HL-60 (cell line): Measurements from ENCODE around the gene CNN1.

Experiments
- CTCF ChIP-seq: IDR thresholded peaks from one replicate; pipeline ENCODE4 v1.5.1; 2011; ENCODE audit warnings: low read length, control low read depth, inconsistent platforms; ENCODE audit not compliant: insufficient read depth
- REST ChIP-seq: IDR thresholded peaks from 2 replicates; pipeline ENCODE4 v1.6.1; 2012; ENCODE audit warnings: low read depth; ENCODE audit not compliant: insufficient replicate concordance

- TF ChIP-seq CTCF (no peak), REST (no peak)
Measured at GRCh38 chr19:11541238-11541637, 2.6 kb downstream of the CNN1 start.
